Stimulated activated CD8-positive, alpha-beta memory T cell treated with anti-CD3 and anti-CD28 coated beads, Interleukin-2, amount 100 ng/mL, for 48 hours (primary cell): ENCODE results near the gene RDM1.
"Not testable (repeated sequence)": the region's sequence is repeated elsewhere in the genome, so short reads cannot be mapped to it uniquely, and the experiment has no call there.

Experiments used
- DNase-seq, 2 donors: peaks; one replicate each; pipeline ENCODE4 v3.0.0-alpha.2; 2020; ENCODE audit warnings: low read depth in 2 of 2

Gene RDM1

GRCh38 chr17:35900280-35900679 is 30.3 kb downstream of the RDM1 start:
- no peak for DNase-seq

- DNase-seq: no peak
Observed at GRCh38 chr17:35898283-35899070, 32.1 kb downstream of the RDM1 start.

- DNase-seq: not testable (repeated sequence)
Observed at GRCh38 chr17:35897772-35898171, 32.8 kb downstream of the RDM1 start.

GRCh38 chr17:35895636-35896587 is 34.7 kb downstream of the RDM1 start:
- no peak for DNase-seq

- no peak for DNase-seq
Observed at GRCh38 chr17:35894206-35894605, 36.4 kb downstream of the RDM1 start.

GRCh38 chr17:35893751-35894150 is 36.8 kb downstream of the RDM1 start:
- no peak for DNase-seq

- peak in 1 of 2 donors; percentile 69 for DNase-seq
Observed at GRCh38 chr17:35892091-35893035, 38.2 kb downstream of the RDM1 start.

GRCh38 chr17:35891269-35891668 is 39.3 kb downstream of the RDM1 start:
- no peak for DNase-seq

GRCh38 chr17:35890774-35891155 is 39.8 kb downstream of the RDM1 start:
- no peak for DNase-seq

GRCh38 chr17:35889818-35890773 is 40.5 kb downstream of the RDM1 start:
- DNase-seq: no peak

GRCh38 chr17:35889241-35889640 is 41.3 kb downstream of the RDM1 start:
- DNase-seq: no peak

- DNase-seq: no peak
Observed at GRCh38 chr17:35879773-35880654, 50.6 kb downstream of the RDM1 start, which contains the start of gene CCL5. CCL5 (minus strand) TSS chr17:35880360.

GRCh38 chr17:35878361-35878760 is 52.2 kb downstream of the RDM1 start:
- no peak for DNase-seq

GRCh38 chr17:35877345-35878029 is 53.1 kb downstream of the RDM1 start:
- DNase-seq: no peak

- no peak for DNase-seq
Observed at GRCh38 chr17:35876534-35876933, 54.0 kb downstream of the RDM1 start.

GRCh38 chr17:35875800-35876139 is 54.8 kb downstream of the RDM1 start:
- DNase-seq: no peak

GRCh38 chr17:35875072-35875799 is 55.3 kb downstream of the RDM1 start:
- DNase-seq: no peak
